Glomerular visceral epithelial cell (primary cell): ENCODE data around the gene OSER1.
"Not testable (repeated sequence)": the region's sequence is repeated elsewhere in the genome, so short reads cannot be mapped to it uniquely, and the experiment has no call there.

Experiments used
- DNase-seq: peaks from one replicate; pipeline ENCODE4 v3.0.0-alpha.2; 2016; ENCODE audit errors: extremely low spot score

Gene OSER1

DNA sequence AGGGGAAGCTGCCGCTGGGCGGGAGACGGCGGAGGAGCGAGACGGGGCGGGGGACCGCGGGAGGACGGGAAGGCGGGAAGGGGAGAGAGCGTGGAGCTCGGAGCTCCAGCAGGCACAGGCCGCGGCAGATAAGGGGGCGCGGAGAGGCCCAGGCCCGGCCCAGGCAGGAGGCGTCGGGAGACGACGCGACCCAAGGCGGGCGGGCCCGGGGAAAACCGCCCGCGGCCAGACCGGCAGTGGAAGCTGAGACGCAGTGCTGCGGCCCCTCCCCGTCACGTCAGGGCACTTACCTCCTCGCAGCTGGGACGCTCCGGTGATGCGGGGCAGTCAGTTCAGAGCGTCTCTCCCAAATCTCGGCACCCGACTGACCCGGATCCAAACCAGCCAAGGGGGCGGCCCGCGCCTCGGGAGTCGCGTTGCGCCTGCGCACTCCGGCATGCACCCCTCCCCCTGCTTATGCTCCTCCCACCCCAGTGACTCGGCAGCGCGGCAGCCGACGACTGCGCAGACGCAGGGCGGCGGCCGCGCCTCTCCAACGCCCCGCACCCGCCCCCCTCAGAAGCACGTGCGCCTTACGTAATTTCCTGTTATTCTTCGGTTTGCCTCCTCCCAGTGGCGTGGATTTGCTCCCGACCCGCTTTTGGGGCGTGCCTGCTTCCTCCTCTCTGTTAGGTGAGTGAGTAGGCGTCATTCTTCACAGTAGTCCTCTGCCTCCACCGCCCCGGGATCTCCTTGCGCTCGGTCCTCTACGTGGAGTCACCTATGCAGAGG lies at the start of gene OSER1:
Gene OSER1, minus strand, starts transcription at position 366 of the 771 bp plus-strand sequence. CDS start 3,814 bp downstream, outside the sequence.
- peak; percentile 99 for DNase-seq

DNA sequence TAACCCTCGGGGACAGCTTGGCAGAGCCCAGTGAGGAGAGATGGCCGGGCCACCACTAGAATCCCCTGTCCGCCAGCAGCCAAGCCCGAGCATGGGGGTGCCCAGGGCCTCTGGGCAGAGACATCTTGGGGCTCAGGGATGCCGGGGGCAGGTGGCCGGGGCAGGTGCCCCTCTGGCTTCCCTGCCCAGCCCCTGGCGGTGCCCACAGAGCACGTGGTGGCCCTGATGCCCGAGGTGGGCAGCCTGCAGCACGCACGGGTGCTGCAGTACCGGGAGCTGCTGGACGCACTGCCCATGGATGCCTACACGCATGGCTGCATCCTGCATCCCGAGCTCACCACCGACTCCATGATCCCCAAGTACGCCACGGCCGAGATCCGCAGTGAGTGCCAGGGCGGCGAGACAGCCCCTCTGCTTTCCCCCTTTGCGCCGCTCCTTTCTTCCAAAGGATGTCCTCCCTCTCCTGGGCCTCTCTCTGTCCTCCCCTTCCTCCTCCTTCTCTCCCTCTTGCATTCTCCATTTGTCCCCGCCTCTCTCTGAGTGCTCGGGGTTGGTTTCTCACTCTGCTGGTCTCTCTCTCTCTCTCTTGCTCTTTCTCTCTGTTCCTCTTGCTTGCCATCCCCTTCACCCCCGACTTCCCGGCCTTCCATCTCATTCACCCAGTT lies 47.8 kb upstream of the OSER1 start:
- DNase-seq, result no peak

DNA sequence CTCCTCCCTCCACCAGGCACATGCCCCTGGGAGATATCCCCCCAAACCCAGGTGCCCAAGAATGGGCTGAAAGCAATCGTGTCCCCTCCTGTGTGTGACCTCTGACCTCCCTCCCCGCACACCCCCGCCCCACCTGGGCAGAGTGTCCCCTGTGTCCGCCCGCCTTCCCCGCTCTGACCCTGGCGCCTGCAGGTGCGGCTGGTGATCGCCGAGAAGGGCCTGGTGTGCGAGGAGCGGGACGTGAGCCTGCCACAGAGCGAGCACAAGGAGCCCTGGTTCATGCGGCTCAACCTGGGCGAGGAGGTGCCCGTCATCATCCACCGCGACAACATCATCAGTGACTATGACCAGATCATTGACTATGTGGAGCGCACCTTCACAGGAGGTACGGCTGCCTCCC lies 46.4 kb upstream of the OSER1 start:
- no peak for DNase-seq

DNA sequence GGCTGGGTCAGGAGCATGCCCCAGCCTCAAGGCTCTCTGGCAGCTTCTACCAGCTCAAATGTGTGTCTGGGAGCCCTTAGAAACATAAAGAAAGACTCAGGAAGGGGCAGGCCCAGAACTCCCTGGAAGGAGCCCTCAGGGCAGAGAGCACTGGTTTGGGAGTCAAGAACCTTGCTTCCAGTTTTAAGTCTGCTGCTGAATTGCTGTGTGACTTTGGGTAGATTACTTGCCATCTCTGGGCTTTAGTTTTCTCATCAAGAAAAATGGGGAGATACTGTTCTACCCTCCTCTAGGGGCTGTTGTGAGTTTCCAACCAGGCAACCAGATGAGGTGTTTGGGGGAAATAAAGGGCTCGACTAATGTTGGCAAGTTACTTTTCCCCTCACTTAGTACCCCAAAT lies 45.4 kb upstream of the OSER1 start:
- no peak for DNase-seq

DNA sequence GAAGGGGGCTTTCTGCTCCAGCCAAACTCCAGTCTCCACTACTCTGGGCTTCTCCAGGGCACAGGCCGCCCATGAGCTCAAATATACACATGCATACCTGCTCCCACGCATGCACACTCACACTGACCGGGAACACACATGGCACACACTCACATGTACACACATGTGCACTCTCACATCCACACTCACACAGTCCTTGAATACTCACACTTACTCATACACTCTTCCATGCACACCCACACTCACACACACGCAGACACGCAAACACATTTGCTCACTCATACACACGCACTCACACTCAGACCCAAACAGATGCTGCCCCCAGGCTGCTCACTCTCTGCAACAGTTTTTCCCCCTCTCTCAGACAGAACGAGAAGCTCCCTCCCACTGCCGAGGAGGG lies 43.5 kb upstream of the OSER1 start:
- DNase-seq, result no peak

DNA sequence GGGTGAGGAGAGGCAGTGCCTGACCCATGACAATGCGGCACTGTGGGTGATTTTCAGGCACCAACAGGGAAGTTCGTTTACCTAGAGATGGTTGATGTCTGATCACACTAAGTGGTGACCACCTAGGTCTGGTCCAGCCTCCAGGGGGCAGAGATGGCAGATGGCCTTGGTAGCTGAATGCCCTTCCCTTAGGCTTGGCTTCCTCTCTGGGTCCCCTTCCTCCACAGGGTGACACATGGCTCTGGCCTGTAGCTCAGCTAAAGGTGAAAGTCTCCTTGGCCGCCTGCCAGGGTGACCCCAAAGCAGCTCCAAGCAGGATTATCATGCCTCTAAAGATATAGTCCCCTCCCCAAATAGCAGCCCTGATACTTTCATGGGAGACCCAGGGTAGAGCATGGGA lies 43.0 kb upstream of the OSER1 start:
- no peak for DNase-seq

DNA sequence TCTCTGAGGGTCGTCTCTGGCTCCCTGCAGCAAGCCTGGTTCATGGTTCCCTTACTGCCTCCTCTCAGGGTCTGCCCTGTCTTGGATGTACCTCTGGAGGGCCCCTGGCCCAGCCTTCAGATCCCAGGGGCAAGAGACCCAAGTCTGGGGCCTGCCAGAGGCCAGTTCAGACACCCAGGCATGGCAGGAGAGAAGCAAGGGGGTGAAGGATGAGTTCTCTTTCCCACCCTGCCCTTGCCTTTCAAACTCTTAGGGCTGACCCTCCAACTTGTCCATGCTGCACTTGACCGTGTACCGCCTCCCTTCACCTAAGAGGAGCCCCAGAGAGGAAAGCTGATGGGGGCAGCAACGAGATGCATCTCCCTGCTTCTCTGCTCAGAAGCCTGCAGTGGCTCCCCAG lies 40.7 kb upstream of the OSER1 start:
- DNase-seq, result no peak

DNA sequence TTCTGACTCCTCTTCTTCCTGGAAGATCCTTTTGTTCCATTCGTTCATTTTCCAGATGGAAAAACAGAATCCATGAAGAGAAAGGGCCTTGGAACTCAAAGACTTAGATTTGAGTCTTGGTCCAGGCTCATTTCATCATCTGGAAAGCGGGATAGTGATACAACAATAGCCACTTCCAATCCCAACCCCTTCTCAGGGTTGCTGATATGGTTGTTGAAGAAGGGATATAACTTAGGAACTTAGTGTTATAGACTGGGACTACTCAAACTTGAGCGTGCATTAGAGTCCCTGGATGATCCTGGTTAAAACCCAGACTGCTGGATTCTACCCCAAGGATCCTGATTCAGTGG lies 37.8 kb upstream of the OSER1 start:
- DNase-seq, result no peak

DNA sequence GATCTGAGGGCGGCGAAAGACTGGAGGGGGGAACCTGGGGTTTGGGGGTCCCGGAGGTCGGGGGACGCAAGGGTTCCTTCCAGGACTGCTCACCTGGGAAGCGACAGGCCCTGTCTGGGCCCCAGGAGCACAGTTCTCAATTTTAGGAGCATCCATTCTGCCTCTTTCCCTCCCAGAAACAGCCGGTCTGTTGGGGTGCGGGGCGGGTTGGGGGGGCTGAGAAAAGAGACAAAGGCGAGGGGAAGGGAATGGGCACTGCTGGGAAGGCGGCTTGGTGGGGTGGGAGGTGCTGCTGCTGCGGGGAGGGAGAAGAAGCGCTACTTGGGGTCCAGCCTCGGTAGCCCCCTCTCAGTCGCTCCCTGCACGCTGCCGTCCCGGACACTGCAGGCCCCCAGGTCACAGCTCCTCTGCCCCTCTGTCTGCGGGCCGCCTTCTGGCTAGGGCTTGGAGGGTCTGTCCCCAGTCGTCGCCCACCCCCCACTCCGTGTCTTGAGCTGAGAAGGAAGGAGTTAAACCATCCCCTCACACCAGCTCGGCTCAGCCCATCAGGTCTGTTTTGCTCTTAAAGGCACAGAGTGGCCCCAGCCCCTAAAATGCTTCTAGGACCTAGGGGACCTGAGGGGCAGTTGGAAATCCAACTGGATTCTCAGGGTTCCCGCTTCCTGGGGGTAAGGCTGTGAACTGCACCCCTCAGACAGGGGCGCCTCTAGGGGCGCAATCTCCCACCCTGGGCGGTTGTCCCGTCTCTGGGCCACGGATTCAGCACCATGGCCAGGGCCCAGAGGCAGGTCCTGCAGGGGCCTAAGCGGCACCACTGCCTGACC lies 37.2 kb upstream of the OSER1 start:
- peak; percentile 33 for DNase-seq

DNA sequence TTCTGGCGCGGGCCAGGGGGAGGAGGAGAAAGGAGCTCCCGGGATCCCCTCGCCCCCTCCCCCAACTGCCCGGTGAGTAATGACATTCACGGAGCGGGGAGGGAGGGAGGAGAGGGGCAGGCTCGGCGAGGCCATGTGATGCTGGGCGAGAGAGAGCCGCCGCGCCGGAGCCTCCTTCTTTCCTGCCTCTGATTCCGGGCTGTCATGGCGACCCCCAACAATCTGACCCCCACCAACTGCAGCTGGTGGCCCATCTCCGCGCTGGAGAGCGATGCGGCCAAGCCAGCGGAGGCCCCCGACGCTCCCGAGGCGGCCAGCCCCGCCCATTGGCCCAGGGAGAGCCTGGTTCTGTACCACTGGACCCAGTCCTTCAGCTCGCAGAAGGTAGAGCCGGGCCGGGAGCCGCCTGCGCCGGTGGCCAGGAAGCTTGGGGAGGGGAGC lies 36.6 kb upstream of the OSER1 start, which contains the start of gene GDAP1L1:
Gene GDAP1L1, plus strand, starts transcription at position 178 of the 441 bp plus-strand sequence. Its CDS starts 27 bp downstream, at position 205.
- DNase-seq, result no peak

DNA sequence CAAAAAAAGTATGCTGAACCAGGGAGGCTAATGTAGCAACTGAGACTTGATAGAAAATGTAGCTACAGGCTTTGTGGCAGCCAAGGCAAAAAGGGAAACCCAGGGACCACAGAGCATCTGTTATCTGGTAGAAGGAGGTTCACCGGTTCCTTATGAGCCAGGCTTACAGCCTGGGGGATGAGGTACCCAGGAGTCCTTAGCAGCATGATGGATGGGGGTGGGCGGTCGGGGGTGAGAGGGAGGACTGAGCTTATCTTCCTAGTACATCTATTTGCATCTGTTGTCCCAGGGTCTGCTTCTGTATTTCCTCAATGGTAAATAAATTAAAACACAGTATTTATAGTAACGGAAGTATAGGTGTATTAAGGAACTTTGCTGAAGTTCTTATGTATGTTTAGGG lies 35.4 kb upstream of the OSER1 start:
- DNase-seq, result no peak

DNA sequence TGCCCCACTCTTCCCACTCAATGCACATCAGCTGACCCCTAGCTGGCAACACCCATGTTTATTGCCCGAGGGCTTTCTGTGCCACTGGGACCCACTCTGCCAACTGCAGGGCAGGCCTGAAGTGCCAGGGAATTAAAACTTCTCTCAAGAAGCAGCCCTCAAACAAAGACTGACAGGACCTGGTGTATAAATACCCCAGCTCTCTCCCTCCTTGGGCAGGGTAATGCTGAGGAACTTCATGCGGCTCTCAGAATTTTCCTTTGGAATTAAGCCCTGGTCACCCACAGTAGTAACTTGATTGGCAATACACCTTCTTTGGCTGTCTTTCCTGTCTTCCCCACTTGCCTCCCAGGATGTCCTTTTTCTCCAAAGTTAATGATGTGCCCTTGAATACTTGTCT lies 31.2 kb upstream of the OSER1 start:
- DNase-seq, result no peak

DNA sequence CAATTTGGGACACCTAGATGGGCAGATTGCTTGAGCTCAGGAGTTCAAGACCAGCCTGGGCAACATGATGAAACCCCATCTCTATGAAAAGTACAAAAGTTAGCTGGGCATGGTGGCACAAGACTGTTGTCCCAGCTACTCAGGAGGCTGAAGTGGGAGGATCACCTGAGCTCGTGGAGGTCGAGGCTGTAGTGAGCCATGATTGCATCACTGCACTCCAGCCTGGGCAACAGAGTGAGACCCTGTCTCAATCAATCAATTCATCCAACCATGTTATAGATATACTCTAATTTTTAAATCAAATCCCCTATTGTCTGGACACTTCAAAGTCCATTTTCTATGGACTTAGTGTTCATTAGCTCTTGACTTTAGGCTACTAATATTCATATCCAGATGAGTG lies 26.3 kb upstream of the OSER1 start:
- not testable (repeated sequence) for DNase-seq

DNA sequence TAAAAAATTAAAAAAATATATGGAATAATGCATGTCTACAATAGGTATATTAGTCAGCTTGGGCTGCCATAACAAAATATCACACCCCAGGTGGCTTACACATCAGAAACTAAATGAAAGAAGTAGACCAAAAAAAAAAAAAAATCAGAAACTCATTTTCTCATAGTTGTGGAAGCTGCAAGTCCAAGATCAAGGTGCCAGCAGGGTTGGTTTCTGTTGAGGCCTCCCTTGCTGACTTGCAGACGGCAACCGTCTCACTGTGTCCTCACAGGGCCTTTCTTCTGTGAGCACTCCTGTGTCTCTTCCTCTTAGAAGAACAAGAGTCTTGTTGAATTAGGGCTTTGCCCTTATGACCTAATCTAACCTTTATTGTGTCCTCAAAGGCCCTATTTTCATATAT lies 25.1 kb upstream of the OSER1 start:
- no peak for DNase-seq

DNA sequence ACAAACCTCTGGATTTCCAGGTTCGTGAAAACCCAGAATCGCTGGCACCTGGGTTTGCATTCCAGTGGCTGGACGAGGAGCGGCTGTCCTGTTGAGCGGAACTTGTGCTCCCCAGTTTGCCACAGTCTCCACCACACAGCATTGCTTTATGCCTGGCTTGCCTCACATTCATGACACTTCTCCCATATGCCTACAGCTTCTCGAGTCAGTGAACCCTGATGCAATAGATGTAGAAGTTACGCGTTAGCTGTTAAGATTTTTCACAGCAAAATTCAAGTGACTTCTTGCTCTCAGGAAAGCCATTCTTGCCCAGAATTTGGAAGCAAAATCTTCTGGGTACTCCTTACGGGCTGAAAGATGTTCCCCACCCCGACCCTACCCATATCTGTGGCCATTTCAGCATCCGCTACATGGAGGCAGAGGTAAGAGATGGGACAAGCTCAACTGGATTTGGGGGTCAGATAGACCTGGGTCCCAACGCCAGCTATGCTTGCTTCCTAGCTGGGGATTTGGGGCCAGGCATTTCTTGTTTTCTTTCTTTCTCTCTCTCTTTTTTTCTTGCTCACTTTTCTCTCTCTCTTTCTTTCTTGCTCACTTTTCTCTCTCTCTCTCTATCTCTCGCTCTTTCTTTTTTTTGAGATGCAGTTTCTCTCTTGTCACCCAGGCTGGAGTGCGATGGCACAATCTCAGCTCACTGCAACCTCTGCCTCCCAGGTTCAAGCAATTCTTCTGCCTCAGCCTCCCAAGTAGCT lies 24.2 kb upstream of the OSER1 start:
- DNase-seq, result no peak

DNA sequence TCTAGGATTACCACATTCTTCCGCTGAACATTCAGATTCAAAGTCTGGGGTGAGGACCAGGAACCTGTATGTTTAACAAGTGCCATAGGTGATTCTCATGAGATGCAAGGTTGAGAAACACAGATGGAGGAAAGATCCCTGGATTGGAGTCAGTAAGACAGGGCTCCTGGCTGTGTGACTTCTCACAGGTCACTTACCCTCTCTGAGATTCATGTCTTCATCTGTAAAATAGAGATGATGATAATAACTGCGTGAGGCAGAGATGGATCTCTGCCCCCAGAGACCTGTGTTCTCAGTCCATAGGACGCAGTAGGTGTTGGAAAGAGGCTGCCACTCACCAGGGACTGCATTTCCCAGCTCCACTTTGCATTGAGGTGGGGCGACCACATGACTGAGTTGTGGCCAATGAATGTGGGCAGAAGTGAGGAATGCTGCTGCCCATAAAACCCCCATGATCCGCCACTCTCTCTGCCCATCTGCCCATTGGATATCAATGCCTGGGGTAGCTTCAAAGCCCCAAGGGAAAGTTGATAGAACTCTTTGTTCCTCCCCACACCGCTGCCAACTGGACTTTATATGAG lies 23.0 kb upstream of the OSER1 start:
- DNase-seq, result no peak

DNA sequence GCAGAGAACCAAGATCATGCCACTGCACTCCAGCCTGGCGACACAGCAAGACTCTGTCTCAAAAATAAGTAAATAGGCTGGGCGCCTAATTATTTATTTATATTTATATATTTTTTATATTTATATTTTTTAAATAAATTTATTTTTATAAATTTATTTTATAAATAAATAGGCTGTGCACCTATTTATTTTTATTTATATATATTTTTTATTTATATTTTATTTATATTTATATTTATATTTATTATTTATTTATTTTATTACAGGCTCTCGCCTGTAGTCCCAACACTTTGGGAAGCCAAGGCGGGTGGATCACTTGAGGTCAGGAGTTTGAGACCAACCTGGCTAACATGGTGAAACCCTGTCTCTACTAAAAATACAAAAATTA lies 21.9 kb upstream of the OSER1 start:
- not testable (repeated sequence) for DNase-seq

DNA sequence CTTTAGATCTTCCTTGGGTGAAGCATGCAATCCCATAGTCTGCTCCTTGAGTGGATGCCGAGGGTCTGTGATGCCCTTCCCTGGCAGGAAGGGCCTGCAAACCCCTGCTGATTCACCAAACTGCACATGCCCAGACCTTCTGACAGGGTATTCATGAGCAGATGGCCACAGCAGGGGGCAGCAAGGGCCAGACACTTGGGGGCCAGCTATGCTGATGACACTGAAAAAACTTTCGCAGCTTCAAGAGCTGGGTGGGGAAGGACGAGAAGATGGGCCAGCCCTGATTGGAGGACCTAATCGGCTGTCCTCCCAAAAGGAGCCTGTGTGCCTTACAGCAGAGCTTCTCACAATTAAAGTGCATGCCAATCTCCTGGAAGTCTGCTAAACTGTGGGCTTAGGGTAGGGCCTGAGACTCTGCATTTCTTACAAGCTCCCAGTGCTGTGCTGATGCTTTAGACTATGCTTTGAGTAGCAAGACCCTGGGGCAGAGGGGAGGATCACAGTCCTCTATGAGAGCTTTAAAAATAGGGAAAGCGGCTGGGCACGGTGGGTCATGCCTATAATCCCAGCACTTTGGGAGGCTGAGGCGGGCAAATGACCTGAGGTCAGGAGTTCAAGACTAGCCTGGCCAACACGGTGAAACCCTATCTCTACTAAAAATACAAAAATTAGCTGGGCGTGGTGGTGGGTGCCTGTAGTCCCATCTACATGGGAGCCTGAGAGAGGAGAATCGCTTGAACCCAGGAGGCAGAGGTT lies 21.3 kb upstream of the OSER1 start:
- no peak for DNase-seq

DNA sequence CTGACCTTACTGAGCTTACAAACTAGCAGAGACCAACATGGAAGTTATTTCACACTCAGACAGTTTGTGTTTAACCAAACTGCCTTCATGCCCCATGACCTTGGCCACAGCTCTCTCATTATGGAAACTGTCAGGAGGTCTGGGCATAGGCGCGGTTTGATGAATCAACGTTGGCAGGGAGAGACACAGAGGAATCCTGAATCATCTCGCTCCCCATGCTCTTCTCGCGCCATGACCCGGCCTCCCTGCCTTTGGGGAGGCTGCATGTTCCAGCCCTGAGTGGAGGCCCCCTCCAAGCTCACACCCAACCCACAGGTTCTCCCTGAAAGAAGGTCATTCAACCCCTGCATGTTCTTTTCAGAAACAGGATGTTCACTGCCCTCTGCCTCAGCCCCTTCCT lies 20.6 kb upstream of the OSER1 start:
- DNase-seq, result peak; percentile 63

DNA sequence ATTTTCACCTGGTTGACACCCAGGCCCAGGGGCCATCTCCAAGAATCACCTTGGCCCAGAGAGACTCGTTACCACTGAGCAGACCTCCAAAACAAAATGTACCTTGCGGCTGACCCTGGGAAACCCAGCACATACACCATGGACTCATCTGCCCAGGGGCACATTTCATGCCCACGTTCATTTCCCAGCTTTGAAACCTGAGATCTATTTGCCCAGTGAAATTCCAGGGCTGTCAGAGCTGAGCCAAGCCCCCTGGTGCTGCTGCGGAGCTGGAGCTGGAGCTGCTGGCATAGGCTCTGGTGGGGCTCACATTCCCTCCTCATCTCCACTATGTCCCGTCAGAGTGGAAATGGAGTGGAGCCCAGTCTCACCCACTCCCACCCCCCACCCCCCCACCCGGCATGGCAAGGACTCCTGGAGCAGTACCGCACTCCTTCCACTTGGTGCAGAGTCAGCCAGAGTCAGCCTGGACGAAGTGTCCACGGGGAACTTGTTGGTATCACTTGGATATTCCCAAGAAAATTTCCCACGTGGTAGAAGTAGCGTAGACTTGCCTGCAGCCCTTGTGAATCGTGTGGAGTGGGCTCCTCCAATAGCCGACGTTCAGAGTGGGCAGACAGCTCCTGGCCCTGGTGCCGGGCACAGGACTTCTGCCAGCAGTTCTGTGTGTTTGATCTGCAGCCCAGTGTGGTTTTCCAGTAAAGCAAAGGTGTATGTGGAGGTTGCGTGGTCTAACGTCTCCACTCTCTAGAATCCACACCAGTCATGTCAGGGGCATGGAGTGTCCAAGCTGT lies 18.1 kb upstream of the OSER1 start:
- DNase-seq, result no peak
